WERI-Rb-1 (cell line): ENCODE data around the gene LRTM2.

Source experiments
- DNase-seq: peaks from one replicate; pipeline ENCODE4 v3.0.0-alpha.2; 2020
- H3K27ac ChIP-seq: fragments of 250-450 bp; sonication (Bioruptor Pico); 2 replicates; pipeline ENCODE4 v1.5.1; 2020; ENCODE audit warnings: mild to moderate bottlenecking, moderate library complexity
- H3K27me3 ChIP-seq: fragments of 250-450 bp; sonication (Bioruptor Pico); 2 replicates; pipeline ENCODE4 v1.5.1; 2021; ENCODE audit warnings: mild to moderate bottlenecking, low read depth, moderate library complexity; ENCODE audit not compliant: insufficient read depth, severe bottlenecking
- H3K36me3 ChIP-seq: fragments of 250-450 bp; sonication (Bioruptor Pico); 2 replicates; pipeline ENCODE4 v1.5.1; 2020; ENCODE audit warnings: mild to moderate bottlenecking, moderate library complexity
- H3K4me3 ChIP-seq: 2 replicates; pipeline ENCODE4 v1.5.1; 2011; ENCODE audit warnings: low read depth, mild to moderate bottlenecking, control low read depth, low read length
- H3K9me3 ChIP-seq: fragments of 250-450 bp; sonication (Bioruptor Pico); 2 replicates; pipeline ENCODE4 v1.5.1; 2021; ENCODE audit warnings: mild to moderate bottlenecking, moderate library complexity; ENCODE audit not compliant: severe bottlenecking
- CTCF ChIP-seq: IDR thresholded peaks from 2 replicates; pipeline ENCODE4 v1.5.1; 2011; ENCODE audit warnings: low read depth, mild to moderate bottlenecking, control low read depth, inconsistent platforms, low read length

LRTM2 gene

GRCh38 chr12:1837541-1838204, 17.3 kb downstream of the LRTM2 start:
- TF ChIP-seq CTCF = no peak
- Histone ChIP-seq H3K4me3 (no peak overlapping the region), H3K9me3 (no peaks in the 10 kb centered on the region), H3K27ac (no peak overlapping the region), H3K27me3 (no peaks in the 10 kb centered on the region), H3K36me3 (no peaks in the 10 kb centered on the region)
- DNase-seq = no peak

- no peaks in the 10 kb centered on the region for H3K27me3 ChIP-seq
- H3K27ac ChIP-seq = no peak overlapping the region
- DNase-seq = no peak
- no peaks in the 10 kb centered on the region for H3K9me3 ChIP-seq
- H3K4me3 ChIP-seq = no peak overlapping the region
- no peak for TF ChIP-seq CTCF
- no peaks in the 10 kb centered on the region for H3K36me3 ChIP-seq
These were observed 18.0 kb downstream of the LRTM2 start for GRCh38 chr12:1838205-1838993.

GRCh38 chr12:1838994-1839365, 18.6 kb downstream of the LRTM2 start:
- H3K36me3 ChIP-seq = no peaks in the 10 kb centered on the region
- no peaks in the 10 kb centered on the region for H3K9me3 ChIP-seq
- no peak for TF ChIP-seq CTCF
- no peak for DNase-seq
- H3K27ac ChIP-seq = no peak overlapping the region
- no peak overlapping the region for H3K4me3 ChIP-seq
- no peaks in the 10 kb centered on the region for H3K27me3 ChIP-seq

- Histone ChIP-seq H3K27me3 (no peaks in the 10 kb centered on the region), H3K9me3 (no peaks in the 10 kb centered on the region), H3K4me3 (no peak overlapping the region), H3K27ac (no peak overlapping the region), H3K36me3 (no peaks in the 10 kb centered on the region)
- DNase-seq = no peak
- no peak for TF ChIP-seq CTCF
These were observed 19.1 kb downstream of the LRTM2 start for GRCh38 chr12:1839464-1839863.

- H3K9me3 ChIP-seq = no peaks in the 10 kb centered on the region
- H3K36me3 ChIP-seq = no peaks in the 10 kb centered on the region
- TF ChIP-seq CTCF = no peak
- H3K27ac ChIP-seq = no peak overlapping the region
- H3K27me3 ChIP-seq = no peaks in the 10 kb centered on the region
- no peak overlapping the region for H3K4me3 ChIP-seq
- DNase-seq = no peak
These were observed 19.9 kb downstream of the LRTM2 start for GRCh38 chr12:1839956-1840951.
